Body of pancreas (tissue), 4 donors: ENCODE data around the gene TTLL10. TPM values are rescaled to one million over a fixed set of nuclear protein-coding genes. Genes with fewer than 3 reads are reported as not detected.

Experiments used
- ATAC-seq: fragments of 150-250 bp; one replicate; pipeline ENCODE4 v1.9.1; 2016
- DNase-seq, 4 donors: peaks; one replicate each; pipeline ENCODE4 v3.0.0-alpha.2; 2019
- H3K27ac ChIP-seq, 4 donors: fragments of 200-600 bp; sonication (generic); 1 replicate in 3 of 4; 2 replicates in 1 of 4; pipeline versions ENCODE4 v1.5.1 to v1.6.1; 2016 to 2019; ENCODE audit warnings: mild to moderate bottlenecking in 1 of 4, mixed read lengths in 1 of 4, moderate library complexity in 1 of 4
- H3K27me3 ChIP-seq, 2 donors: fragments of 200-600 bp; sonication (generic); one replicate each; pipeline ENCODE4 v1.6.0; 2016; ENCODE audit warnings: mild to moderate bottlenecking in 1 of 2
- H3K36me3 ChIP-seq, 2 donors: fragments of 200-600 bp; sonication (generic); replicated peaks in 1 of 2; 2 replicates each; pipeline ENCODE4 v1.5.1; 2016; ENCODE audit warnings: low read depth in 2 of 2; ENCODE audit not compliant: insufficient read depth in 1 of 2
- H3K4me1 ChIP-seq: fragments of 200-600 bp; sonication (generic); one replicate; pipeline ENCODE4 v1.6.0; 2016
- H3K4me3 ChIP-seq, 2 donors: fragments of 200-600 bp; sonication (generic); 1 replicate in 1 of 2; 2 replicates in 1 of 2; pipeline ENCODE4 v1.5.1; 2016 to 2019
- H3K9me3 ChIP-seq, 3 donors: fragments of 200-600 bp; sonication (generic); 1 replicate in 2 of 3; 2 replicates in 1 of 3; pipeline ENCODE4 v1.5.1; 2016
- CTCF ChIP-seq, 7 experiments: fragments of 450-650 bp in 4 of 7; fragments of 200-600 bp in 3 of 7; sonication (generic) in 3 of 7; IDR thresholded peaks; one replicate each; pipeline ENCODE4 v1.5.1; 2016 to 2019; ENCODE audit warnings: antibody characterized with exemption in 7 of 7
- POLR2A ChIP-seq, 3 donors: fragments of 450-650 bp; IDR thresholded peaks; one replicate each; pipeline ENCODE4 v1.6.1; 2016; ENCODE audit warnings: antibody characterized with exemption in 3 of 3, mild to moderate bottlenecking in 2 of 3
- WGBS, 2 donors: methylation state at CpG; one replicate each; pipeline ENCODE4 v1.1.5; 2017; 5-methylcytosine and 5-hydroxymethylcytosine counted together
- intact Hi-C: fragments of 100-400 bp; cut with DNase I; formaldehyde crosslinking; loops from one replicate; pipeline ENCODE4 v1.15.1; 2023
- total RNA-seq, 2 donors: library from RNA; depleted of rRNA; stranded (reverse); fragments of >200 nt; gene quantifications; one replicate each; pipeline ENCODE4 v1.1.0, GENCODE V29; 2016

Gene TTLL10
- total RNA-seq, 2 donors from 2014 or later = 0.66 to 0.78 TPM

DNA sequence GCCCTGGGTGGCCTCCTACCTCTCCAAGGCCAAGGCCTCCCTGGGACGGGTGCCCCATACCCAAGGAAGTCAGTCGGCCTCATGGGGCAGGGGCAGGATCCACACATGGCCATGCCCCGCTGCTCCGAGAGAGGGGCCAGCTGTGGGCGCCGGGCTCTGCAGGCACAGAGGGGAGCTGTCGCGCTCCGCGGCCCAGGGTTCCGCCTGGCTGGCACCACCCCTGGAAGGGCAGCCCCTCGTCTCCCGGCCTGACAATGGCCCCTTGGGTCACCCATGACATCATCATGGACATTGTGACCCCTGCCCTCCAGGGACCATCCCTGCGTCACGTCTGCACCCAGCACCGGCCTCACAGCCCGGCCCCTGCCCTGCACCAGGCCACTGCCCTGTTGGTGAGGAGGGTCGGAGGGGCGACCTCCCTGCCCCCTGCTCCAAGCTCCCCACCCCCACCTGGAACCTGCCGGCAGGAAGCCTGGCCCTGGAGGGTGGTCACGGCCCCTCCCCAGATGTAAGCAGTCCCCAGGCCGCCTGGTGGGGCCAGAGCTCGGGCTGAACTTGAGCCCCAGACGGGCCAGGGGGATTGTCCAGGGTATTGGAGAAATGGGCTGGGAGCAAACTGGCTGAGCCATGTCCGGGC lies 5.8 kb downstream of the TTLL10 start:
- ATAC-seq = no peak
- no peak overlapping the region for H3K4me3 ChIP-seq
- H3K27me3 ChIP-seq = no peaks in the 10 kb centered on the region
- H3K36me3 ChIP-seq = no peaks in the 10 kb centered on the region
- no peaks in the 10 kb centered on the region for H3K9me3 ChIP-seq
- 88 to 92% methylated on average over 9 to 20 of the region's 25 CpGs for WGBS, 2 donors
- no peak overlapping the region for H3K27ac ChIP-seq
- TF ChIP-seq POLR2A (IDR thresholded peaks at IDR 0.05) = no peak
- no peak for TF ChIP-seq CTCF (IDR thresholded peaks at IDR 0.05)
- H3K4me1 ChIP-seq = no peaks in the 10 kb centered on the region
- peak in 1 of 4 donors; percentile 8 for DNase-seq
- intact Hi-C loops = no loop called here

DNA sequence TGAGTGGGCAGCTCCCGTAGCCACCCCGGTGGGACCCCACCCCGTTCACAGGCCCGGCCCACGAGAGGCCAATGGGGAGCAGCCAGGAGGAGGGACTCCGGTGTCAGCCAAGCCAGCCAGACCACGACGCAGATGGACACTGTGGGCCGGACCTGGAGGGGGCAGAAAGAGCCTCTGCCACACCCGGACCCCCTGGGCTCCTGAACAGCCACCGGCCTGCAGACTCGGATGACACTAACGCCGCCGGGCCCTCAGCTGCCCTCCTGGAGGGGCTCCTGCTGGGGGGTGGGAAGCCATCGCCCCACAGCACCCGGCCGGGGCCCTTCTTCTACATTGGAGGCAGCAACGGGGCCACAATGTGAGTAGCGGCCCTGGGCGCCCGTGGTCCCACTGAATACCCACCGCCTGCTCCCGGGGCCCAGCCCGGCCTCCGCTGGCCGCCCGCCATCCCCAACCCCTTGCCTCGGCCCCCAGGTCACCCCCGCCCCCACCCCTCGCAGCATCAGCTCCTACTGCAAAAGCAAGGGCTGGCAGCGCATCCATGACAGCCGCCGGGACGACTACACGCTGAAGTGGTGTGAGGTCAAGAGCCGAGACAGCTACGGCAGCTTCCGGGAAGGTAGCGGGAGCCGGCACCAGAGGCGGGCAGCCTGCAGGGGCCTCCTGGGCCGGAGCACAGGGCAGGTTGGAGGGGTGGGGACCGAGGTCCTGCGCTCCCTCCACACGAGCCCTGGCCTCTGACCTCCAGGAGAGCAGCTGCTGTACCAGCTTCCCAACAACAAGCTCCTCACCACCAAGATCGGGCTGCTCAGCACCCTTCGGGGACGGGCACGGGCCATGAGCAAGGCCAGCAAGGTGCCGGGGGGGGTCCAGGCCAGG lies 6.5 kb downstream of the TTLL10 start:
- ATAC-seq (no peak), DNase-seq (peak in 2 of 4 donors; percentile 4 to 11)
- intact Hi-C loops = no loop called here
- Histone ChIP-seq H3K4me1 (no peaks in the 10 kb centered on the region), H3K4me3 (no peak overlapping the region), H3K27ac (no peak overlapping the region), H3K27me3 (no peaks in the 10 kb centered on the region), H3K9me3 (no peaks in the 10 kb centered on the region), H3K36me3 (no peaks in the 10 kb centered on the region)
- TF ChIP-seq CTCF (IDR thresholded peaks at IDR 0.05) = no peak
- no peak for TF ChIP-seq POLR2A (IDR thresholded peaks at IDR 0.05)
- 83 to 85% methylated on average over 31 of the region's 51 CpGs for whole genome bisulfite sequencing, 2 donors

GRCh38 chr1:1181129-1181937 lies 7.7 kb downstream of the TTLL10 start:
- 91% methylated on average over 21 to 26 of the region's 26 CpGs for WGBS, 2 donors
- no peak for TF ChIP-seq POLR2A (IDR thresholded peaks at IDR 0.05)
- TF ChIP-seq CTCF (IDR thresholded peaks at IDR 0.05) = no peak
- H3K36me3 ChIP-seq = no peaks in the 10 kb centered on the region
- intact Hi-C loops = no loop called here
- DNase-seq (peak in 1 of 4 donors; percentile 3), ATAC-seq (no peak)
- no peak overlapping the region for H3K4me3 ChIP-seq
- no peaks in the 10 kb centered on the region for H3K27me3 ChIP-seq
- no peaks in the 10 kb centered on the region for H3K4me1 ChIP-seq
- no peaks in the 10 kb centered on the region for H3K9me3 ChIP-seq
- H3K27ac ChIP-seq = no peak overlapping the region

- Histone ChIP-seq H3K27ac (no peak overlapping the region), H3K27me3 (no peaks in the 10 kb centered on the region), H3K4me1 (no peaks in the 10 kb centered on the region), H3K36me3 (no peaks in the 10 kb centered on the region), H3K9me3 (no peaks in the 10 kb centered on the region), H3K4me3 (no peak overlapping the region)
- DNase-seq (peak in 2 of 4 donors; percentile 6 to 9), ATAC-seq (no peak)
- TF ChIP-seq POLR2A (IDR thresholded peaks at IDR 0.05) = no peak
- TF ChIP-seq CTCF (IDR thresholded peaks at IDR 0.05) = no peak
- 80 to 82% methylated on average over 18 to 21 of the region's 21 CpGs for WGBS, 2 donors
- intact Hi-C loops = no loop called here
Observed at GRCh38 chr1:1181938-1182410, 8.3 kb downstream of the TTLL10 start.
